SU-DHL-6 (cell line): ENCODE measurements around the gene TMEM229B.

Experiments used
- CTCF ChIP-seq: fragments of 200-600 bp; sonication (generic); IDR thresholded peaks from one replicate; pipeline ENCODE4 v1.5.1; 2017; ENCODE audit warnings: antibody characterized with exemption, mild to moderate bottlenecking, low read length, moderate library complexity; ENCODE audit not compliant: insufficient read depth, poor library complexity, severe bottlenecking
- EZH2phosphoT487 ChIP-seq: fragments of 200-600 bp; sonication (generic), shearing (Covaris generic); conservative IDR thresholded peaks from 2 replicates; pipeline ENCODE4 v1.6.1; 2018; ENCODE audit warnings: mild to moderate bottlenecking, antibody characterized with exemption, low read length, moderate library complexity, mixed read lengths

GRCh38 chr14:67524634-67524963 is 36.1 kb upstream of the TMEM229B start:
- TF ChIP-seq CTCF (no peak), EZH2phosphoT487 (no peak)
